Heart left ventricle (tissue), 13 donors: ENCODE data around the gene FSTL3.

Experiments
- CTCF ChIP-seq, 12 donors: fragments of 200-600 bp; sonication (generic) in 4 of 12; IDR thresholded peaks; one replicate each; pipeline versions ENCODE4 v1.5.0 to v1.8.0; 2018 to 2022; ENCODE audit warnings: antibody characterized with exemption in 12 of 12, mild to moderate bottlenecking in 5 of 12
- POLR2A ChIP-seq, 2 donors: fragments of 450-650 bp; IDR thresholded peaks; one replicate each; pipeline ENCODE4 v1.6.1; 2017; ENCODE audit warnings: antibody characterized with exemption in 2 of 2, mild to moderate bottlenecking in 2 of 2, moderate library complexity in 2 of 2
- donor health status: ischemic (EF 13 %, LVEDD 7.1; RV severe dilation, severe dysfunction).
- donor health status: DM: no; HTN: yes; CAD: no.
- donor health status: DM: no; HTN: no; CAD: no.
- donor health status: ischemic (EF 25% LVEDD 6.9; RV normal size, moderate dysfunction).
- donor health status: ischemic (EF 25% LVEDD 5.7; RV mildly dilated, moderate dysfunction).
- donor health status: ischemic (EF 35%, LVEDD 5.7; RV mildly dilated, moderate dysfunction).
- donor health status: nonischemic (EF 11% LVEDD 7.7; RV severe dilation, severe dysfunction).
- donor health status: DM: yes; HTN: yes; CAD: no.
- donor health status: PGD.
- donor health status: ischemic (EF 29% LVEDD 5.4; RV normal size, mild dysfunction).
- donor health status: nonischemic (EF 23%, LVEDD 6.1; RV moderate dilation, normal function).

DNA sequence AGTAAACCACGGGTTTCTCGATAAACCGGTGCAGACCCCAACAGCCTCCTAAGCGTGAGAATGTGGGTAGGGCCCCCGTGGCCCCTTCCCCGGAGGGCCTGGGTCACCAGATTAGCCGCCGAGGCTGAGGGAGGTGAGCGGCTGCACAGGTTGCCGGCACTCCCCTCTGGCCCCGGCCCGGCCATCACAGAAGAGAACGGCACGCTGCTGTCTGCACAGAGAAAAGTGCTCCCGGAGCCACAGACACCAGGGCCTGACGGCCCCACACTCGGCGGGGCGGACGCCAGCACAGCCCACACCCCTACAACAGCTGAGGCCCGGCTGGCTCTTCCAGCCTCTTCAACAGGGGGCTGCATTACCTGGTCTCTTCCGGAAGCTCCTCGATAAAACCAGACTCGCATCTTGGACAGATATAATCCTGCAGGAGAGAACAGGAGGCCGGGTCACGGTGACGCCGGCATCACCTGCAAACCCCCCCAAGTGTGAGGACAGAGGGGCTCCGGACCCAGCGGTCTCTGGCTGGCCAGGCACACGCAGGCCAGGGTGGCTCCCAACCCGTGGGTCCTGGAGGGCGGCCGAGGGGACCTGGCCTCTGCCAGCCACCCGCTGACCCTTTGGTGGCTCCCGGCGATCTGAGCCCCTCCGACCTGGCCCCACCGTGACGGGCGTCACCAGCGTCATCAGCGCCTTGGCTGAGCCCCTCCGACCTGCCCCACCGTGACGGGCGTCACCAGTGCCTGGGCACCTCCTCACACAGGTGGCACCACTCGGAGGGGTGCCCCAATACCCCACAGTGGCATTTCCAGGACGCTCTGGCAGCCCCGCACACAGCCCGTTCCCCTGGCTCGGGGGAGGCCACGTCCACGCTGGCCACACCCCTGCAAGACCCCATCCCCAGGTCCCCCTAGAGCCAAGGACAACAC lies 23.5 kb upstream of the FSTL3 start:
- no peak for TF ChIP-seq CTCF (IDR thresholded peaks at IDR 0.05)
- TF ChIP-seq POLR2A (IDR thresholded peaks at IDR 0.05), result no peak
